HG02840 (cell line): ENCODE data around the gene FGD4.
"Not testable (repeated sequence)": the region's sequence is repeated elsewhere in the genome, so short reads cannot be mapped to it uniquely, and the experiment has no call there.

Source experiments
- ATAC-seq: cut with Tn5 transposase; IDR thresholded peaks from one replicate; pipeline ENCODE4 v1.9.1; 2021; ENCODE audit warnings: mild to moderate bottlenecking, moderate library complexity, moderate number of reproducible peaks; ENCODE audit not compliant: unreplicated experiment, low FRiP score

The FGD4 gene

DNA sequence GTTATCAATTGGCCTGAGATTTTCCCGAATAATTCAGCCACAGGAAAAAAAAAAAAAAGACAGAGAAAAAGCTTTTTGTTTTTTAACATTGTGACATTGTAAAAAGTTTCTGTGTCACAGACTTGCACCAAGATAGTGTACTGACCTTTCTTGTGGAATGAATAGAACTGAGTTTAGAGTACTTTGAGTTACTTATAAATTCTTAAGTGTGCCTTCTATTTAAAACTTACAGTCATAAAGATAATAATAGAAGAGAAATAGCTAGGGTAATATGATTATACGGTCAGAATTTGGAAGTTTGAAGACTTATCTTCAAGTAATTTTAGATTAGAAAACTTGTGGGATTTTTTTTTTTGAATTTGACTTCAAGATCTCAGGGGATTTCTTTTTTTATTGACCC, 88.8 kb downstream of the FGD4 start:
- ATAC-seq = no peak

DNA sequence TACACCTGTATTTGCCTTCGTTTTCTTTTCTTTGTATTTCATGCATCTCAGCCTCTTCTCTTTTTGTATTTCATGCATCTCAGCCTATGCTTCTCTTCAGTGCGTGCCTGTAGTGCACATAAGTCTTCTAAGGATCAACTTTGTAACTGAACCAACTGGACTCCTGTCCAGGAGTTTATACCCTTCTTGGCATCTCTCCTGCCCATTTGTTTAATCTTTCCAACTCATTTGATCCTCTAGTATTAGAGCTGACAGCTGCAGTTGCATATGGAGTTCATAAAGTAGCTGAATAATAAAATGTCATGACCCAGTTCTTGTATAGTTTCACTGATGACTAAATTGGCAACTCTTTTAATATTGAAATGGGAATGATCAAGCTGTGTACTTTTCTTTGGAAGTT, 89.7 kb downstream of the FGD4 start:
- no peak for ATAC-seq

DNA sequence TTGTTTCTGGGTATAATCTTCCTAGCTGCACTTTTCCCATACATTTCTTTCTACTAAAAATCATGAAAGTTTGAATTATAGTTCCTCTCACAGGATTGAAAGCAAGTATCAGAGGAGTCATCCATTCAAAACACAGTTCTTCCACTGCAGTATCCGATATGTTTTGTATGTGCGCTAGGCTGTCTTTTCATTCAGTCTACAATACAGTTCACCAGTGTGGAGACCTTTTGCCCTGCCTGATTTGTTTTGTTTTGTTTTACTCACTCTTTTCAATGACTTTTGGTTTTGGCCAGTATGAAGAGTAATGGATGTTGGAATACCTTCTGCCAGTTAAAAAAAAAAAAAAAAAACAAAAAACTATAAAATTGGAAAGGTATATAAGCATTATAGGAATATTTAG, 91.4 kb downstream of the FGD4 start:
- ATAC-seq = no peak

DNA sequence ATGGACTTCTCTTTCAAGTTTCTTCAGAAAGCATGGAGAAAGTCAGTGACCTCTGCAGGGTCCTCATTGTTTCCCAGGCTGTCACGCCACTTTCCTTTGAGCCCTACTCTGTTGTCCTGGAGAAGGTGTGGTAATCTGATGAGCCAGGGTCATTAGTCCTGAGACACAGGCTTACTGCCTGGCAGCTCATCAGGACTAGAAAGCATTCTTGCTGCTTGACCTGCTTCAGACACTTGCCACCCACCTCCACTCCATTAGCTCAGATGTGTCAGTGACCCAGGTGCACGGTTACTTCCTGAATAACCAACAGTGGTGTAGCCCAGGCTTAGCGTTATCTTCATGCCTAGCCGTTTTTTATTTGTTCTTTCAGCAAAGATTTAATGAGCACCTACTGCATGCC, 93.9 kb downstream of the FGD4 start:
- no peak for ATAC-seq

DNA sequence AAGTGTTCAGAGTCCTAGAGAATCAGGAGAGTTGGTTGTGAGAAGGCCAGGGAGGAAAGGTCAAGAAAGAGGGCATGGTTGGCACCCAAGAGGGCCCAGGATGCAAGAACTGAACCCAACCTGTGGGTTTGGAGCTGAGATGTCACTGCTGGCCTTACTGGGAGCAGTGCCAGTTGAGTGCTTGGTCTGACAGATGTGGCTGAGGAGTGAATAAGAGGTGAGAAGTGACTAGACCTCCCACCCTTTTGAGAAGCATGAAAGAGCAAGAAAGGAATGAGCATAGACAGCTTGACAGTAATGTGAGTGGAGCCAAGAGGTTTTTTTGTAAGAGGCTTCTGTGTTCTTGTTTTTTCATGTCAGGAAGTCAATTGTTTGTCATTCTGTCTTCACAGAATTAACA, 95.3 kb downstream of the FGD4 start:
- no peak for ATAC-seq

DNA sequence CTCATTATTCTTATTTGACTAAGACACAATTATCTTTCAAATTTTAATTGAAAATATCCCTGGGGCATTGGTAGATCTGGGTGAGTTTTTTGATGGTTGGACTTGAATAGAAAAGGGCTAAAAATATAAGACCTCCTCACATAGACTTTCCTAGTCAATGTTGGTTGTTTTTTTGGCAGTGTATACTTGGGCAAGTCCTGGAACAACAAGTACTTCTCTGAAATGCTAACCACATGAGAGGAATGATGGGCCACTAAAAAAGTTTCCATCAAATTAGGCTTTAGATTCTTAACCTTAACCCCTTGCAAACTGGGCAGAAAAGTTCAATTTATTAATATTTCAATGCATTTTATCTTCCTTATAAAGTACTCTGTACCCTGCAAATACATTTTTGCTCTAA, 97.6 kb downstream of the FGD4 start:
- ATAC-seq = no peak

DNA sequence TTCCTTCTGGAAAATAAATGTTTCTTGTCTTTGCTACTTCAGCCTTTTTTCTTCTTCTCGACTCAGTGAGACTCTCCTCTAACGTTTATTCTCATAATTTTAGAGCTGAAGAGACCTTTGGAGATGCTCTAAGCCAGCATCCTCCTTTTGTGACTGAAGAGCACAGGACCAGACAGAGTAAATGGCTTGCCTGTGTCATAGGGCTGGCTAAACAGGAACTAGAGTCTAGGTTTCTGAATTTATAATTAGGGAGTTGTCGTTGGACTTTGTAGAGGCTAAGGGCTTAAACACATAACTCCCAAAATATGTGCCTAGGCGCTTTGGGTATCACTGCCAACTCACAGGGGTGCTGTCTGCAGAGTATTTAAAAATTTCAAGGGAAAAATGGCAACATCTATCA, 98.5 kb downstream of the FGD4 start:
- no peak for ATAC-seq

DNA sequence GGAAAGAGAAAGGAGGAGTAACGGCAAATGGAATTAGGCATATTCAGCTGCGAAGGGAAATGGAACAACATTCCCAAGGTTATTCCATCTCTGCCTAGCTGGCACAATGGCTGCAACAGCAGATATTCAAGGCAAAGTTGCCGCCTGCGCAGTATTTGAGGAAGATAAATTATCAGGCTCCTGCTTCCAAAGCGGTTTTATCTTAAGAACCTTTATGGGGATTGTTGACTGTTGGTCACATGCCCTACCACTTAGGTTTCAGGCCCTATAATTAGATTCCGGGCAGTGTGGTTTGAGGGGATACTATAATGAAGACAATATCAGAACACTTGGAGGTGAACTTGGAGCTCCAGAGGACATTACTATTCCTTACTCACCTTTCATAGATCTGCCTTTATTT, 99.7 kb downstream of the FGD4 start:
- no peak for ATAC-seq

DNA sequence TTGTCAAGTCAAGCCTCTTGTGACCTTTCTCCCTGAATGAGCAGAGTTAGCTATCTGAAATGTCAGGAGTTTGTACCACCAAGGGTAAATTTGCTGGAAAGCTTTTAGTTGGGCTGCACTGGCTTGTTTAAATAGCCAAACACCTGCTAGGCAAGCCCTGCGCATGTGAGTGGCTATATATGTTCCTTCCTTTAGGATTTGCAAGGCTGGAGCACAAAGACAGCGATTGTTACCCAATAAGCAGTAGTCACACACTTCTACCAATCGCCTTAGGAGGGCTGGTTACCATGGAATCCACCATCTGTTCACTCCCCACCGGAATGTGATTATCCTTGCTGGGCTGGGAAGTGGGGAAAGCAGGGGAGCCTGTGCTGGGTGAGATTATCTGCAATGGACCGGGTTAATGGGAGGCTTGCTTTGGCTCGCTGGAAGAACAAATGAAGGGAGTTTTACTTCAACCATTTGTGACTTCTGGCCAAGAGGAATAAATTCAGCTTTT, 102.5 kb downstream of the FGD4 start:
- ATAC-seq = no peak

DNA sequence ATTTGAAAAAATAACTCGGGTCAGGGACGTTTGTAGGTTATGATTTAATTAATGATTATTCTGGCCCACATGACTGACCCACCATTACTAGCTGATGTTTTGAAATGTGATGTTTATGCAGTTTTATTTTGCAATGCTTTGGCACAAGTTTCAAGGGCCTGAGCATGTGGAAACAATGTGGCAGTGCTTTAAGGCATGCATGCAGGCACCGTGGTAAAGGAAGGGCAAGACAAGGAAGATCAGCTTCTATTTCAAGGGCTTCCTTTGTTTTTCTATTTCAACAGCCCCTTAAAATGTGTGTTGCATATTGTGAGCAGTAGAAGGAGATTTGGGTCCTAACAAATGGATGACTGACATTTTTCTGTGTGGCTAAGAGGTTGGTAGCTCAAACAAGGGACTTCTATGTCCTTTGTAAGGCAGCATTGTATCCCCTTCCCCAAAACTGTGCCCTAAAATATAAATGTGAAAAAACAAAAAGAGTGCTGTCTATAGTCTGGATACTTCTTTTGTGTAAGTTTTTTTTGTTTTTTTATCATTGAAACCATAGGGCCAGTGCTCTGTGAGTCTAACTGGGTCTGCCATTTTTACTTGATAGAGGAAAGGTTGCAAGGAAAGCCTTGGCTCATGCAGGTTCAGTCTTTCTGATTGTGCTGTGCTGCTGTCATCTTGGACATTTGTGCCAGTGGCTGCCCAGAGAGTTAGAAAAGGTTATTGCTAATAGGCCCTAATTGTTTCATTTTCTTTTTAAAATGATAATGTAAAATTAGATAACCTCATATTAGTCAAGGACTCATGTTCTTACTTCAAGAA, 103.5 kb downstream of the FGD4 start:
- no peak for ATAC-seq

DNA sequence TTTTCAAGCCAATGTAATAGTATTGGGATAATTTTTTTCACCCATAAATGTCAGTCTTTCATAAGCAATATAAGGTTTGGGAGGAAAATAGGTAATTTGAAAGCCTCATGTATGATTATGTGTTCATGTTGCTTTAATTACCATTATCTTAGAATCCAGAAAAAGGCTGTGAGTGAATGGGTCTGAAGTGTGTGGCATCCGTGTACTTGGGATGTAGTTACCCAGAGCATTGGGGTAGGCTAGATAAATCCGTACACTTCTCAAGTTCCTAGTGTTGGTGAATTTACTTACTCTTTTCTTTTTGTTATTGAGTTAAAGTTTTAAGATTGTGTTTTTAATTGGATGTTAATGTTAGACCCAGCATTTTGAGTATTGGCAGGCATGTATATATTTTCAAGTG, 104.4 kb downstream of the FGD4 start:
- no peak for ATAC-seq

DNA sequence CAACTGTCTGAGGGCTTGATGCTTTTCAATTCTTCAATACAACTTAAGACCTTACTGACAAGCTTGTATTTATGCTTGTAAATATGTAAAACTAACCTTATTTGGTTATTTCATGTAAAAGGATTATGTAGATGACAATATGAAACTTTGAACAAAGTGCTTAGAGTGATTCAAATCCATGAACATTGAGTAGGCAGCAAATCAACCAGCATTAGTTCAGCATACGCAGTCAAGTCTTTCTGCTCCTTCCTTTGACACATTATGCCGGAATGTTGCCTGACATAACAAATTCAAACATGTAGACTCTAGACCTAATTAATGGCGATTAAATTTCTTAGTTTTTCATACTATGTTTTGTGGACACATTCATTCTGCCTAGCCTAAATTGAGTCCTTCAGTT, 105.2 kb downstream of the FGD4 start:
- no peak for ATAC-seq

DNA sequence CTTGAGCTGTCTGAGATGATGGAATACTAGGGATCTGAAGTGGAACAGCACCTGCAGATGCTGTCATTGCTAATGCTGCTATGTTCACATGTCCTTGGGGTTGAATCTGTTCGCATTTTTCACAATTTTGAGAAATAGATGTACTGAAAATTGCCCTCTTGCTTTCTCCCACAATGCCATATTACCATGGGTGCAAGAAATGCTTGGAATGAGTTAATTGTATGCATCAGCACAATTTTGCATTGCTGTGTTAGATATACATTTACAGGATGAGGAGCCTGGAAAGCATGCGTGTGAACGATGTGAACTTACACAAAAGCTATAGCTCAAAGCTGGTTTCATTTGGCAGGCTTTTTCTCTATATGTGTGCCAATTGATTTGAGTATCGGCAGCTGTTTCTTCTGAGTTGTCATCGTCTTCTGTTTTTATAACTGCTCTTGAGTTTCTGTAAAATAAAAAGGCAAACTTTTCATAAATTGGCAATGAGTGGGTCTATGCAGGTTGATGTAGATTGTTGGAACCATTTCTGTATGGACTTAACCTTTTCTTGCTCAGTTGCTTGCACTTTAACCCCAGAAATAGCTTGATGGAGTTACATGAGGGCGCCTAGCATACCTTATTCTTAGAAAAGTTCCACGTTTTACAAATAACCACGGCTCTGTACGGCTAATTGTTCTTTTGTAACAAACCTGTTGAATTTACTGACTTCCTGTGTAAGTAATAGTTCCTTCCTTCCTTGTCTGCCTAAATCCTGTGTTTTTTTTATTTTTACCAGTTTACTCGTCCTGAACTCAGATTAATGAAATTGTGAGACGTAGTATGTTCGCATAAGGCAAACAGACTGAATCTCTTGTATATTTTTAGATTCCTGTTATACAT, 105.9 kb downstream of the FGD4 start:
- ATAC-seq = no peak

DNA sequence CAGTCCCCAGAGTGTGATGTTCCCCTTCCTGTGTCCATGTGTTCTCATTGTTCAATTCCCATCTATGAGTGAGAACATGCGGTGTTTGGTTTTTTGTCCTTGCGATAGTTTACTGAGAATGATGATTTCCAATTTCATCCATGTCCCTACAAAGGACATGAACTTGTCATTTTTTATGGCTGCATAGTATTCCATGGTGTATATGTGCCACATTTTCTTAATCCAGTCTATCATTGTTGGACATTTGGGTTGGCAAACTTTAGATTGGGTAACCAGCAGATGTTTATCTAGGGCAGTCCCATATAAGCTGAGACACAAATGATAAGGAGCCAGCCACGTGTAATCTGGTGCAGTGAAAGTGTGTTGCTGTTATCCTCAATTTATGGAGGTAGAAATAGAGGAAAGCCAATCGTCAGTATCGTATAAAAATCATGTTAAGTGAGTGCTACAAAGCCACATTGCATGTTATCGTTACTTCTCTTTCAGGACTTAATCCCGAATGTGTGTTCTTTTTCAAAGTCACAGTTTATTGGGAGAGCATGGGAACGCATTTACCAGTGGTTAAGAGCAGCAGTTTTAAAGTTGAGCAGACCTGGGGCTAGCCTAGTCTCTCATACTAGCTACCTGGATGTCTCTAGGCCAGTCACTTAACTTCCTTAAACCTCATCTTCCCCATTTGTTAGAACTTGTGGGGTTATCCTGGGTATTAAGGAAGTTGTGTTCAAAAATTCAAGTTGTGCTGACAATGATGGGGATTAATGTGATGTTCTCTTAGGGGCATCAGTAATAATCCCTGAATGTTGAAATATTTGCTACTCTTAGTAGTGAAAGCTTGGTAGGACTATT, 108.0 kb downstream of the FGD4 start:
- ATAC-seq = not testable (repeated sequence)

DNA sequence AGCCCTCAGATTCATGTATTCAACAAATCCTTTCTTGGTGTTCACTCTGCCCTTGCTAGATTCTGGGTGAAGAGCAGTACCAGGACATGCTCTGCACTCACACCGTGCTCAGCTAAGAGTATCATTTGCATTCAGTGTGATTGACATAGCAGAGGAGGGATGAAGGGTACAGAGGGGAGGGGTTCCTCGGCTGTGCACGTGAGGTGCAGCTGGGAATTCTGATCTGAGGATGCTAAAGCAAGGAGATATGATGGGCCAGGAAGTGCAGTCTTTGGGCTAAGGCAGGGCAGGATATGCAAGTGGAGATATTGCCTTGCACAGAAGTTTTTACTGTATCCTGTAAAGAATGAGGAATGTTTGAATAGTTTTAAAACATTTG, 108.6 kb downstream of the FGD4 start:
- no peak for ATAC-seq

DNA sequence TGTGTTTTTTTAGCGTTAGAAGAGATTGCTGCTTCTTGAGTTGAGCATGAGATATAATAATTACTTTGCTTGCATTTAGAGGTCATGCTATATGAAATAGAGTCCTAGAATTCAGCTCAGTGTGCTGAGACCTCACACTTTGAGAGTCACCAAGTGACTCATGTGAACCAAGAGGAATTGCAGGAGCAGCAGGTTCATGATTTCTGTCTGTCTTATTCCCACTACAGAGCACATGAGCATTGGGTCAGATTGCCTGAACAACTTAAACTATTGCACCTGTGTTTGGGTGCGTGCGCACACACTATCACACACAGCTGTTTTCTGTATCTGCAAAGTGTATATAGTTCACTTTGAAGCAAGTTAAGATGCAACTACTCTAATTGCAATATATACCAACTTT, 109.3 kb downstream of the FGD4 start:
- no peak for ATAC-seq

DNA sequence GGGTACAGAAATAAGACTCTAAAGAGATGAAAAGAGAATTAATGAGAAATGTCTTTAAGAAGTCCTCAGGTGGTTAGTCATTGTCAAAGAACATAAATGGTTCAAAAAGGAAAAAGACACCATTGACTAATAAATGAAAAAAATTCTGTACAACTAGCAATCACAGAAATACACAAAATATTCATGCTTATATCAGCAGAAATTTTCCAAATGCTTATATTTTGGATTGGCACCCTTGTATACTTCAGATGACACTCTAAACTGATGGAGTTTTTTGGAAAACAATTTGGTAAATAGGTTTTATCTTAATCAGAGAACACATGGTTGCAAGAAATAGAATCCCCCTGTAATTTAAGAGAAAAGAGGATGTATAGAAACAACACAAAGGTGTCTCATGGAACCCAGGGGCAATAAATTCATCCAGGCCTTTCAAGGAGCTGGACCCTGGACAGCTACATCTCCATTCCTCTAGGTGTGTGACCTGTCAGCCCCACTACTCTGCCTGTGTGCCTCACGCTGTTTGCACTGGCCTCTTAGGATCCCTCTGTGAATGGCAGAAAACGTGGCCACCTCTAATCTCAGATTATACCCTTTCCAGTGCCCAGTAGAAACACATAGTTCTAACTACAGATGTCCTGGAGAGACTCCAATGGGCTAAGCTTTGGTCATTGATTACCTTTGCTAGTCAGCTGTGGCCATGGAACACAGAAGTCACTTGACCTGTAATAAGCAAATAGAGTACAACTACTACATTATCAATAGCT, 110.2 kb downstream of the FGD4 start:
- no peak for ATAC-seq

DNA sequence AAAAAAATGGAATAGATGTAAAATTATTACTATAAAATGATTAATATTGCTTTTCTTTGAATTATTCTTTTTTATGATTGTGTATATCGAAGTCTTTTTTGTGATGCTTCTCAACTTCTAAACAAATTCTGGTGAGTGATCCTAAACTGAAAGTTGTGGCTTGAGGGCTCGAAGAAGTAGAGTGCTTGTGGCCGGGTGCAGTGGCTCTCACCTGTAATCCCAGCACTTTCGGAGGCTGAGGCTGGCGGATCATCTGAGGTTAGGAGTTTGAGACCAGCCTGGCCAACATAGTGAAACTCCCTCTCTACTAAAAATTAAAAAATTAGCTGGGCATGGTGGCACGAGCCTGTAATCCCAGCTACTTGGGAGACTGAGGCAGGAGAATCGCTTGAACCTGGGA, 112.6 kb downstream of the FGD4 start:
- ATAC-seq = not testable (repeated sequence)

DNA sequence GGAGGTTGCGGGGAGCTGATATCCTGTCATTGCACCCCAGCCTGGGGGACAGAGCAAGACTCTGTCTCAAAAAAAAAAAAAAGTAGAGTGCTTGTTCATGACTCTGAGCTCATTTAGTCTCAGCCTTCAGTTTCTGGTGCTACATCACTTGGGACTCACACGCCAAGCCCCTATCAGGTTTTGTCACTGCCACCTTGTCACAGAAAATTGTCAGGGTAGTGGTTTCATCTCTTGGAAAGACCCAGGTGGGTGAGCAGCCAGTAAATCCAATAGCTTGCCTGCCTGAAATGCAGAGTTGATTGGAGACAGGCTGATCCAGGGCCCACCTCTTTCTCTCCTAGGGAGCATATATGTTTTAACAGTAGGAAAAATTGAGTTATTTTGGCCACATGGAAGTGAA, 113.0 kb downstream of the FGD4 start:
- ATAC-seq = no peak

DNA sequence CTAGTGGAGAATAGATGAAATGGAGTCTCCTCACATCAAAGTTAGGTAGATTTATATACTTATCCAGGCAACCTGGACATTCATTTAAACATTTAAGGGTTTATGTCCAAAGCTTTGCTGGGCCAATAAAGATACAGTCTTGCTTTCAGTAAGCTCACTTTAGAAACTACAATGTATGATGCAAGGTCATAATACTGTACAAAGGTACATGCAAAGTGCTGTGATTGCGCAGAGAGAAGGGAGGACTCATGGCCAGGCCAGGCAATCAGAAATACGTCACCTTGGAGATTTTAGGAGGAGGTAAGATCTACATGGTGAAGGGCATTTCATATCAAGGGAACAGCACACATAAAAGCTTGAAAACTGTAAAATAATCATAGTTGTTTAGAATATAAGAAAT, 113.6 kb downstream of the FGD4 start:
- no peak for ATAC-seq
